TTC549 (cell line): ENCODE data around the gene VIPR2.
"Not testable (repeated sequence)": the region's sequence is repeated elsewhere in the genome, so short reads cannot be mapped to it uniquely, and the experiment has no call there.

ENCODE experiments used
- FAIRE-seq: peaks from 2 replicates; lab custom pipeline; 2012; peaks lifted over from hg19 to GRCh38; lab: Jason Lieb, UNC

VIPR2 gene, protein sequence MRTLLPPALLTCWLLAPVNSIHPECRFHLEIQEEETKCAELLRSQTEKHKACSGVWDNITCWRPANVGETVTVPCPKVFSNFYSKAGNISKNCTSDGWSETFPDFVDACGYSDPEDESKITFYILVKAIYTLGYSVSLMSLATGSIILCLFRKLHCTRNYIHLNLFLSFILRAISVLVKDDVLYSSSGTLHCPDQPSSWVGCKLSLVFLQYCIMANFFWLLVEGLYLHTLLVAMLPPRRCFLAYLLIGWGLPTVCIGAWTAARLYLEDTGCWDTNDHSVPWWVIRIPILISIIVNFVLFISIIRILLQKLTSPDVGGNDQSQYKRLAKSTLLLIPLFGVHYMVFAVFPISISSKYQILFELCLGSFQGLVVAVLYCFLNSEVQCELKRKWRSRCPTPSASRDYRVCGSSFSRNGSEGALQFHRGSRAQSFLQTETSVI

DNA sequence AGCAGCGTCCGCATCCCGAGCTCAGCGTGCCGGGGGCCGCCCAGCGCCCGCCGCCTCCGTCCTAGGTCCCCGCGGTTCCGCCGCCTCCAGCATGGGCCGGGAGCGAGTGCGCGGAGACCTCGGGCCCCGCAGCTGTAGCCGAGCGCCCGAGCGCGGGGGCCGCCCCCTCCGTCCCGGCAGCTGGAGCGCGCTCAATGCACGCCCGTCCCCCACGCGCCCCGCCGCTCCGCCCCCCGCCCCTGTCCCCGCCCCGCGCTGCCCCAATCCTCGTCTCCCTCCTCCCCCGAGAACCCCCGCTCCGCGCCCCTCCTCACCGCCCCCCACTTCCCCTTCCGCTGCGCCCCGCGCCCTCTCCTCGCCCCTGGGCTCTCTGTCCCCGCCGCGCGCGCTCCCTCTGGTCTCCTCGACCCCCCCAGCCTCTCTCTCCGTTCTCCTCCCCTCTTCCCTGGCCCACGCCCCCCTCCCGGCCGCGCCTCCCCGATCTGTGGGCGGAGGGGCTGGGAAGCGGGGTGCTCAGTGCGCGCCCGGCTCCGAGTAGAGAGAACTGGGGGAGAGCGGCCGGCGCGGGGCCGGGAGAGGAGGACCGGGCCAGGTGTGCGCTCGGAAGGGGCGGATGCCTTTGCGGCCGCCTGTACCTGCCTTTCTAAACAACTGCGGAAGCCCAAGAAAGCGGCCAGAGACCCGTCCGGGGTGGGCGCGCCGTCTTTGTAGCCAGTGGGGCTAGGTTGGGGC is at the start of gene VIPR2:
VIPR2 (minus strand) TSS at position 110 of the 732 bp plus-strand sequence; CDS start at position 14, 96 bp downstream.
- FAIRE-seq: no peak

DNA sequence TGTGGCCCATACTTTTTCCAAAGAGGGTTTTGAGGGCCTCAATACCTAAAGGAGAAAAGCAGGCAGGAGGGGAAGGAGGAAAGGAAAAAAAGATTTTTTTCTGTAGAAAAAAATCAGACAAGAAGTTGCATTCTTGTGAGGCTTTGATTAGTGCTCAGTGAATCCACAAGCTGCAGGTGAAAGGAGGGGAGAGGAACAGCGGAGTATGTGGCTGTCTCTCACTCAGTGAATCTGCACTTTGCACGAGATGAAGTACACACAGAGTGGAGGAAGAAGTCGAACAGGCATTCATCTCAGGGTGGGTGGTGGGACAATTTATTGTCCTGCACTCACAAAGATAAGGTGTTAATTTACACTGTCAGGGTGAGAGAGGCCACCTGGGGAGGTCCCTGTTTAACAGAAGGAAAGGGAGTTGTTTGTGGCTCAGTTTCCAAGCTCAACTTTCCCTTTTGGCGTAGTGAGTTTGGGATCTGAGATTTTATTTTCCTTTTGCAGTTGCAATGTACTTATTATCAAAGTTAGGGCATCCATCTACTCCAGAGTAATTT is 49.0 kb upstream of the VIPR2 start:
- FAIRE-seq: no peak

DNA sequence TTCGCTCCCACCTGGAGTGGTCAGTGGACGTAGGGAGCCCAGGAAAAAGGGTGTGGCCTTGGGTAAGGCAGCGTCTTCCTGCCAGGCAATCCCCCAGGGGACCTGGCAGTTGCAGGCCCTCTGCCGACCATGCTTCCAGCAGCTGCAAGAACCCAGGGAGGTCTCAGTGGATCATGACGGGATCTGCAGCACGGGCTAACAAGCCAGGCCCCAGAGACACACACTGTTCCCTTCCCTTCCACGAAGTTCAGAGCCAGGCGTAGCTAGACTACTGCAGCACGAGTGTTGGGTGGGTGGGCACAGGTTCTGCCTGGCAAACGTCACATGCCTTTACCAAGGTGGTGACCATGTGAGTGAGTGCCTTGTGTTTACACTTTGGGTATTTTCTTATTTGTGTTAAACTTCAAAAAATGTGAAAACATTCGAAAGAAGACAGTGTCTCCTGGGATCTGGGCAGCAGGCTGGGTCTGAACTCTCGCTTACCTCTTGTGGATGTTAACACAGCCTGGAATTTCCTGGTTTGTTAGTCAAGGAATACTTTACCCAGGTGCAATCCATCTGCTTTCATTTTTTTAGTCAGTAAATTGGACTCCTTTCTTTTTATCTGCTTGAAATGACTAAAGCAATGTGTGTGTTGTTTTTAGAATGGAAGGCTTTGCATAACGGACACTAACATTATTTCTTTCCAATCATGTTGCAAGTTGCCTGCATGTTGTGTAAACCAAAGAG is 48.2 kb upstream of the VIPR2 start:
- FAIRE-seq: no peak

DNA sequence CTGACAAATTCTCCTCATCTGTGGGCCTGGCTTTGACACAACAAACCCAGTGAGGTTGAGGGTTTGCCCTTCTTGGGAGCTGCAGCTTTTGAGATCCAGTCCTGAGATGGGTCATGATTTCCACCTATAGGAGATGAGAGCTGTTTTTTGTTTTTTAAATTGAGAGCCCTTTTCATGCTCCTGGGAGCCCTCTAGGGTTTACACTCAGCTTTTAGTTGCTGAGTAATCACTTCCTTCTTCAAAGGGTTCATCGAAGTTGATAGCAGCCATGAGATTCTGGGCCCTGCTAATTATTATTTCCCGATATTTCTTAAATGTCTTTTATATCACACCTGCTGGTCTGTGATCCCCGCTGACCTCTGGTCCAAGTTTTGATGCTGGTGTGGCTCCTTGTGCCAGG is 47.3 kb upstream of the VIPR2 start:
- FAIRE-seq: no peak

DNA sequence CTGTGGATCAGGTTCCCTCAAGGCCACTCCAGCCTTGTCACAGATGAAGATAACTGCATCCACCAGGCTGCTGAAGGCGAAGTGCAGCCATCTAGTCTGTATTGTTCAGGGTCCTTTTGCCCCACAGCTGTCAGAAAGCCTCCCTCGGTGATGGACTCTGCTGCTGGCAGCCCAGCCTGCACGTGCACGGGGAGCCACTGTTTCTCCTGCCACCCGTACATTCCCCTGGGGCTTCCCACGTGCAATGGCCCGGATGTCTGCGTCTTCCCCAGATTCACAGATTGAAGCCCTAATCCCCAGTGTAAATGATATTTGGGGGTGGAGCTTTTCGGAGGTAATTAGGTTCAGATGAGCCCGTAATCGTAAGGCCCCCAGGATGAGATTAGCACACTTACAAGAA is 46.6 kb upstream of the VIPR2 start:
- no peak for FAIRE-seq

DNA sequence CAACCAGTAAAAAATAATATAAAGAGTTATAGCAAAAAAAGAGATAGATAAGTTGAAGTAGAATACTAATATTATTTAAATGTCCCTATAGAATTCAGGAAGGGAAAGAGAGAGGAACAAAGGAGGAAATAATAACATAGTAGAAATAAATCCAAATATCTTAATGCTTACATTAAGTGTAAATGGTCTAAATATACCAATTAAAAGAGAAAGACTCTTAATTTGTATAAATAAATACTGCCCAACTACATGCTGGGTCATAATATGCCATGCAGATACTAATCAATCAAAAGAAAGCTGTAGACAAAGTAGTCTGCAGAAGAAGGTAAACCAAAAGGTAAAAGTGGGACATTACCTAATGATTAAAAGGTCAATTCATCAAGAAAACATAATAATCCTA is 43.3 kb upstream of the VIPR2 start:
- FAIRE-seq: no peak

DNA sequence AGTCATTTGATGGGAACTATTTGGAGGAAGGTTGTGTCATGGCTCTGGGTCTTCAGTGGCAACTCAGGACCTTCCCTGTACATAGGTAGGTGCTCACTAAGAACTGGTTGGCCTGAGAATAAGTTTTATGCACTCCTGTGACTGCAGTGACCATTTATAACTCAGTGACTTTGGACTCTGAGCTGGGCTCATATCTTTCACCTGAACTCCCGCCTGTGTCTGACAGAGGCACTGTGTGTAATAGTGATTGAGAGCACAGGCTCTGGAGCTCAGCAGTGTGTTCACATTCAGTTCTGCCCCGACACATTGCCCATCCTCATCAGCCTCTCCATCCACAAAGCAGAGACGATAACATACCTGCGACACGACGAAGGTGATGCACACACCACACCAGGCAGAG is 34.6 kb upstream of the VIPR2 start:
- FAIRE-seq: no peak

DNA sequence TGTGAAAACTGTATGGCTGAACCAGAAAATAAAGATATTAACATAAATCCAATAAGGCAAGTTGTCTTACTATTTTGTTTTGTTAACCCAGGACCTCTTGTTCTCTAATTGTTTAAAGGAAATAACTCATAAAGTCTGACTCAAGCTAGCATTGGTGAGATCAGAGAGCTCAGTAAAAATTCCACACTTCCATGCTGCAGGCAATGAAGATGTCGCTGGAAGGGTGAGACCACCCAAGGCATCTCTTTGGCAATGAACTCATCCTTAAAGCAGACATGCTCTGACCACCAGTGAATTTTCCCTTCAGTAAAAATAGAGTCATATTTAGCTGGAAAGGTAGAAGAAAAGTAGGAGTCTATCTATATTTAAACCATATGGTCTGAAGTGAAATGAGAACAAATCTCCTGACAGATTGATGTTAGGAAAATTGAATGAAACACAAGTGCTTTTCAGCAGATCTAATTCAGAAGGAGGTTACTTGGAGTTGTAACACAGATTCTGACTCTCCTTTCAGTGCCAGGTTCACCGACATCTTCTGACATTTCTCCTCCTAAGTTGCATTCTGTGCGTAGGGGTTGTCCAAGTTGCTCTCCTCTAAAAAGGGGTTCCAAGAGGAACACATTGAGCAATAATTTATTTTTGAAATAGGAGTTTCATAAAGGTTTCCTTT is 32.8 kb upstream of the VIPR2 start:
- no peak for FAIRE-seq

DNA sequence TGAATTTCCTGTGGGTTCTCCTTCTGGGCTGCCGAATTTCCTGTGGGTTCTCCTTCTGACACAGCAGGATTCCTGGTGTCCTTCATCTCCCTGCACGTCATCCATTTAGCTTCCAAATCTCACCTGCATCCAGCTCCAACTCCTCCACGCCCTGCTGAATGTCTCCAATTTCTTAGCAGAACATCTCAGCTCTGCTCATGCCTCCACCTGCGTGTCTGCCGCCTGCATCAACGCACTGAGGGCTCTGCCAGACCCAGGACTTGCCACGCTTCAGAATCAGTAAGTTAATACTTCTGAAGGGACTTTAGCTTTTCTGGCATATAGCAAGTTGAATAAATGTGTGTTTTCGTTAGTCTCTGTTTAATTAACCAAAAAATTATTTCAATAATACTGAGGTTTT is 31.1 kb upstream of the VIPR2 start:
- no peak for FAIRE-seq

DNA sequence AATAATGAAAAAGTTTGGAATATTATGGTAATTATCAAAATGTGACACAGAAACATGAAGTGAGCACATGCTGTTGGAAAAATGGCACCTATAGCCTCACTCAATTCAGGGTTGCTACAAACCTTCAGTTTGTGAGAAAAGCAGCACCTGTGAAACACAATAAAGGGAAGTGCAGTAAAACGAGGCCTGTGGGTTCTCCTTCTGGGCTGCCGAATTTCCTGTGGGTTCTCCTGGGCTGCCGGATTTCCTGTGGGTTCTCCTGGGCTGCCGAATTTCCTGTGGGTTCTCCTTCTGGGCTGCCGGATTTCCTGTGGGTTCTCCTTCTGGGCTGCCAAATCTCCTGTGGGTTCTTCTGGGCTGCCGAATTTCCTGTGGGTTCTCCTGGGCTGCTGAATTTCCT is 30.4 kb upstream of the VIPR2 start:
- not testable (repeated sequence) for FAIRE-seq

DNA sequence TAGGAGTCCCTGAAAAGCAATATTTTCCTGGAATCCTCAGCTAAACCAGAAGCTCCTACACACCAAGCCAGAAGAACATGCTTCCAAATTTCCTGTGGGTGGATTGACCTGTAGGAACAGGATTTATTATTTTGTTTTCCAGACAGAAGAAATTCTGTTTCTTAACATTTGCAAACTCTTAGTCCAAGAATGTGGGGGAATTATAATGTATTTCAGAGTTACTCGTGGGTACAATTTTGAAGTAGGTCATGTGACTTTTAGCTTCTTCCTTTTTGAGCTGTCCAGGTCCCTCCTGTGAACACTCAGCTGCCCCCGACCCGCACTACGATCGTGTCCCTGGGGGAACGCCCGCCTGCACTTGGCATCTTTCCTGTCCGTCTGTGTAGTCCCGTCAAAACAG is 27.7 kb upstream of the VIPR2 start:
- FAIRE-seq: no peak

DNA sequence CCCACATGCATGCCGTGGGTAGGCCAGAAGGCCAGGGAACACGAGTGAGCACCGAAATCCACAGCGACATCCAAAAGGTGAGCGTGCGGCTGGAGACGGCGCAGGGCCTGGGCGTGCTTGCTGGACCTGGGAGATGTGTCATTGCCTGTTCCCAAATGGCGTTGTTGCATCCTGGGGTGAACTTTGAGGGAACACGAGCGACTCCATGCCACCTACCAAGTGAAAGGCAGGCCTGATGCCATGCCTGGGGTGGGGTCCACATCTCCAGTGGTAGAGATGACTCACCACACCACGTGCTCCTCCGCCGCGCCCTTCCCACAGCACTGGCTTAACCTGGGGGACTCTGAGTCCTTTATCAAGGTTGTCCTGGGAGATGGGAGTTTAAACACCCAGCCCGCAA is 24.7 kb upstream of the VIPR2 start:
- no peak for FAIRE-seq

DNA sequence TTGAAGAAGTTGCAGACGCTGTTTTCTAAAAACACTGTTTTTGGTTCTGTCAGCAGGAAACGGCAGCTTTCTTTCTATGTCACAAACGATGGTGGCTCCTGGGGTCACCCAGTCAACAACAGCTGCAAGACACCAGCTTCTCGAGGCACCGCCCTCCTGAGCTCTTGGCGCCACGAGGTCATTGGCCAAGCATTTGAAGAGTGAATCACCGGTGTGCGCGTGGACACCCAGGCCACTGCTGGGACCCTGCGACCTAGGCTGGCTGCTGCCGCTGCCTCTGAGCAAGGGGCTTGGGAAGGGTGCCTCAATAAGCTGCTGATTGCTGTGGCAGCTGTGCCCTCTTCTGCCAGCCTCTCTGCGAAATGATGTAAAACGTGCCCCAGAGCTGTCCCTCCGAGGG is 22.5 kb upstream of the VIPR2 start:
- FAIRE-seq: no peak

DNA sequence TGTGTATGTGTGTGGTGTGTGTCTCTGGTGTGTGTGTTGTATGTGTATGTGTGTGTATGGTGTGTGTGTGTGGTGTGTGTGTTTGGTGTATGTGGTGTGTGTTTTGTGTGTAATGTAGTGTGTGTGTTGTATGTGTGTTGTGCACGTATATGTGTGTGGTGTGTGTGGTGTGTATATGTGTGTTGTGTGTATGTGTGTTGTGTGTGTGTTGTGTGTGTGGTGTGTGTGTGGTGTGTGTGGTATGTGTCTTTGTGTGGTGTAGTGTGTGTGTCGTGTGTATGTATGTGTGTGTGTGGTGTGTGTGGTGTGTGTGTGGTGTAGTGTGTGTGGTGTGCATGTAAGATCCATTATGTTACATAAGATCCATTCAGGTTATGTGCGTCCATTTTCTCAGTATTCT is 21.9 kb upstream of the VIPR2 start:
- FAIRE-seq: no peak

DNA sequence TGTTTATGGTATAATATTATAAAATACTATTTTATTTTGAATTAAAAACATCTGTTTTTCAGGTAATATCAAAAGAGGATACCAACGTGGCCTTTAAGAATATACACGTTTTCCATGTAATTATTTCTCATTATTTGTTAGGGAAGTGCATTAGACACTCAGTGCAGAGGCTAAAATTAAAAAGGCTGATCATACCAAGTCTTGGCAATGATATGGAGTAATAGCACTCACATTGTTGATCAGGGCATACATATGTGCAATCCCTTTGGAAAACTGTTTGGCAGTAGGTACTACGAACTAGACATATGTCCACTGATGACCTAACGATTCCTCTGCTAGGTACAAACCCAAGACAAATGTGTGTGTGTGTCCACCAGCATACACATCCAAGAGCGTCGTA is 20.7 kb upstream of the VIPR2 start:
- FAIRE-seq: no peak

DNA sequence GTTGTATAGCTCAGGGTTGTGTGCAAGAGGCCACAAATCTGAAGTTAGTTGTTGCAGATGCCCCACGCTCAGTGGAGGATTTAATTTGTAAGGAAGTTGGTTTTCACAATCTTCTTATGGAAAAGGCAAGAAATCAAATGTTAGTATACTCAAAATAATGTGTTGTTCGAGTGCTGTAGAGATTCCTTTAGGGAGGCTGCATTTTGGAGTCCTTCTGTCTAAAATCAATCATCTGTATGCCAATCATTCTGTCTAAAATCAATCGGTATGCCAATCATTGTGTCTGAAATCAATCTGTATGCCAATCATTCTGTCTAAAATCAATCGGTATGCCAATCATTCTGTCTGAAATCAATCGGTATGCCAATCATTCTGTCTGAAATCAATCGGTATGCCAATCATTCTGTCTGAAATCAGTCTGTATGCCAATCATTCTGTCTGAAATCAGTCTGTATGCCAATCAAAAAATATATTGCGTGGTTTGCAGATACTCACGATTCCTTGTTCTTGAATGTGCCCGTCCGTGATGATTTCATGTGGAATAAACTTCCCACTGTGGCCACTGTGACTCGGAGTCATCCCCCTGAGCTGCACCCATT is 19.1 kb upstream of the VIPR2 start:
- FAIRE-seq: not testable (repeated sequence)

DNA sequence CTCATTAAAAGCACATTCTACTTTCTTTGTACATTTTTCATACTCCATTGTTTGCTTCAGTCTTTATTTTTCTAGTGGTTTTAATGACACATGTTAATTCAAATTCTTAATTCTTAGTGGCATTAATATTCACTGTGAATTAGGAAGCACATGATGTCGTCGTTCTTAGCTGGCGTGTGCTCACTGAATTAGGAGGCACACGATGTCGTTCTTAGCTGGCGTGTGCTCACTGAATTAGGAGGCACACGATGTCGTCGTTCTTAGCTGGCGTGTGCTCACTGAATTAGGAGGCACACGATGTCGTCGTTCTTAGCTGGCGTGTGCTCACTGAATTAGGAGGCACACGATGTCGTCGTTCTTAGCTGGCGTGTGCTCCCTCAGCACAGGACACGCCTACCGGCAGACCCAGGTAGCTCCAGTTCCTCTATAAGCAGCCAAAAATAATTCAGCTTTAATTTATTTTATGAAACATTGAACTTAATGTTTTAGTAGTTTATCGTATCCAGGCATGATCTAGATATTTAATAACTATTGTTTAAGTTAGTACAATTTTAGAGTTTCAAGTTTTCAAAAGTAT is 17.5 kb upstream of the VIPR2 start:
- not testable (repeated sequence) for FAIRE-seq

DNA sequence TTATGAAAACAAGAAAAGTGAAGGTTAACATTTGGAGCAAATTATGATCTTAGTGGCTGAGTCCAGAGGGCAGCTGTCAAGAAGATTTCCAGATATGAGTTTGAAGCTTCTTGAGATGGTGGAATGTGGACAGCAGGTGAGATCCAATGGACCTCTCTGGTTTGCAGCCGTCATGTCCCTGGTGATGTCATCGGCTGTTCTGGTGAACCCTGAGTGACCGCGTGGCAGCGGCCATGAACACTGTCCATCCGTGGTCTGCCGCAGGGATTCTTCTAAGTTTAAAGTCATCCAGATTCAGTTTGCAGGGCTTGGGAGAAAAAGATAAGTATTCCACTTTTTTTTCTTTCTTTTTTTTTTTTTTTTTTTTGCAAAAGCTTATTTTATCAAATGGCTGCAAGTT is 15.8 kb upstream of the VIPR2 start:
- FAIRE-seq: no peak

DNA sequence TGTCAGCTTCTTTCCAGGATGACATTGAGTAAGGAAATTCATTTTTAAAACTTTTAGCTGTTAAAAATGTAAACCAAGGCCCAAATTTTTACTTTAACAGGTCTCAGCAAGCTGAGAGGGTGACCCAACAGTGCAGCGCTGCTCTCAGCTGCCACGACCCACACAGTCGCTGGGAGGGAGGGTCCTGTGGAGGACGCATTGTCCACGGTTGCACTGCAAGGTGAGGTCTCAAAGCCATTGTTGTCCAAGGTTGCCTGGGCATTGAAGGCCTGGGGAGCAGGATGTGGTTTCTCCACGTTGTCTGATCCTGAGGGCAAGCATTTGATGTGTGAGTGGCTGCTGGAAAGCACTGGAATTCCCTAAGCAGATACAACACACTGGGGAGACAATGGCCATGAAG is 15.1 kb upstream of the VIPR2 start:
- no peak for FAIRE-seq

DNA sequence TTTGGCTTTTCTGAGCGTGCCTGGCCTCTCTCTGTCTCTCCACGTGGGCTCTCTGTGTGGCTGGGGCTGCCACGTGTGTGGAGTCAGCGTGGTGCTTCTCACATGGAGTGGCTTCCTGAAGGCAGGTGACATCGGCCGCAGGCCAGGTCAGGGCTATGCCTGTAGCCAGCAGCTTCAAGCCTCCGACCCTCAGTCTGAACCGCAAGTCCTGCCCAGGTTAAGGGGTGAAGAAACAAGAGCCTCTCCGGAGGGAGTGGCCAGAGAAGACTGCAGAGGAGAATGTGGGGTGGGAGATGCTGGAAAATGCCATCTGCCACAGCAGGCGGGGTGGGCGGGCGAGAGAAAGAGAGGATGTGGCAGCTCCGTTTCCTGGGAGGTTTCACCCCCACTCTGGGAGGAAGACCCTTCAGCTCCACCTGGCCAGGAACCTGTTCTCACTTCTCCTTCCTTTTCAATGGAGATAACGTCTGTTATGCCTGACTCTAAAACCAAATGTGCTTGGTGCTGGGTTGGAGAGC is 14.3 kb upstream of the VIPR2 start:
- FAIRE-seq: no peak
